Skeletal muscle cell (primary cell): ENCODE results near the gene B3GAT2.
"Not testable (repeated sequence)": the region's sequence is repeated elsewhere in the genome, so short reads cannot be mapped to it uniquely, and the experiment has no call there.

ENCODE experiments used
- DNase-seq: peaks from one replicate; pipeline ENCODE4 v3.0.0-alpha.2; 2010; ENCODE audit warnings: low read depth
- H3K4me3 ChIP-seq: 2 replicates; pipeline ENCODE4 v1.5.1; 2011; ENCODE audit warnings: low read depth, mild to moderate bottlenecking, control low read depth, low read length, moderate library complexity

The B3GAT2 gene, protein sequence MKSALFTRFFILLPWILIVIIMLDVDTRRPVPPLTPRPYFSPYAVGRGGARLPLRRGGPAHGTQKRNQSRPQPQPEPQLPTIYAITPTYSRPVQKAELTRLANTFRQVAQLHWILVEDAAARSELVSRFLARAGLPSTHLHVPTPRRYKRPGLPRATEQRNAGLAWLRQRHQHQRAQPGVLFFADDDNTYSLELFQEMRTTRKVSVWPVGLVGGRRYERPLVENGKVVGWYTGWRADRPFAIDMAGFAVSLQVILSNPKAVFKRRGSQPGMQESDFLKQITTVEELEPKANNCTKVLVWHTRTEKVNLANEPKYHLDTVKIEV

GRCh38 chr6:70956451-70957283 is at the start of gene B3GAT2:
TSS of gene B3GAT2 (minus strand) at chr6:70957060. CDS start at chr6:70956429, 631 bp downstream.
- DNase-seq = no peak
- H3K4me3 ChIP-seq = peak within 1 kb of the TSS; percentile 52

GRCh38 chr6:70998148-70998547 is 41.3 kb upstream of the B3GAT2 start:
- H3K4me3 ChIP-seq = no peak overlapping the region
- DNase-seq = no peak

GRCh38 chr6:70997379-70997778 is 40.5 kb upstream of the B3GAT2 start:
- no peak for DNase-seq
- no peak overlapping the region for H3K4me3 ChIP-seq

DNA sequence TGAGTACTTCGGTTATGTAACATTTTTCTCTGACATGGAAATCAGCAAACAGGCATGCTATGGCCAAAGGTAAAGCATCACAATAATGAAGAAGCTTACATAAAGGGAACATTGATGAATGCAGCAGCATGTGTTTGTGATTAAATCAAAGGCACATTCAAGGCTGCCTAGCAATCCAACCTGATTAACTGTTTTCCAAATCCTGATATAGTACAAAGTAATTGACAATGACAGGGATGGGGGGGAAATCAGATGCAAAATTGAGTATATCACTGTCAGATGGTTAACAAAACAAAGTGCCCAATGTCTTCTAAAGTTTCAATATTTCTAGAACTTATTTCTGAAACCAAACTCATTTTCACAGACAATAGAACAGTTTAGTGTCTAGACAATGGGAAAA is 39.2 kb upstream of the B3GAT2 start:
- H3K4me3 ChIP-seq = no peak overlapping the region
- DNase-seq = no peak

GRCh38 chr6:70995411-70995810 is 38.6 kb upstream of the B3GAT2 start:
- no peak overlapping the region for H3K4me3 ChIP-seq
- no peak for DNase-seq

DNA sequence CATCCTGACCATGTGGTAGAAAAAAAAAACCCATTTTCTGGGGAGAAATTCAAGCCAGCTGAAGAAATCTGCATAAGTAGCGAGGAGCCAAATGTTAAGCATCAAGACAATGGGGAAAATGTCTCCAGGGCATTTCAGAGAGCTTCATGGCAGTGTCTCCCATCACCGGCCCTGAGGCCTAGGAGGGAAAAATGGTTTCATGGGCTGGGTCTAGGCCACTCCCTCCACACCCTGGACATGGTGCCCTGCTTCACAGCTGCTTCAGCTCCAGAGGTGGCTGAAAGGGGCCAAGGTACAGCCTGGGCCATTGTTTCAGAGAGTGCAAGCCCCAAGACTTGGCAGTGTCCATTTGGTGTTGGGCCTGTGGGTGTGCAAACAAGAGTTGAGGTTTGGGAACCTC is 34.4 kb upstream of the B3GAT2 start:
- no peak for DNase-seq
- H3K4me3 ChIP-seq = no peak overlapping the region

DNA sequence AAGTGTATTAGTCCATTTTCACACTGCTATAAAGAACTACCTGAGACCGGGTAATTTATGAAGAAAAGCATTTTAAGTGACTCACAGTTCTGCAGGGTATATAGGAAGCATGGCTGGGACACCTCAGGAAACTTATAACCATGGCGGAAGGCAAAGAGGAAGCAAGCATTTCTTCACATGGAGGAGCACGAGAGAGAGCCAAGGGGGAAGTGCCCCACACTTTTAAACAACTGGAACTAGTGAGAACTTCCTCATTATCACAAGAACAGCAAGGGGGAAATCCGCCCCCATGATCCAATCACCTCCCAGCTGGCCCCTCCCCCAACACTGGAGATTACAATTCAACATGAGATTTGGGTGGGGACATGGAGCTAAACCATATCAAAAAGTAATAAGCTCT is 28.3 kb upstream of the B3GAT2 start:
- no peak for DNase-seq
- H3K4me3 ChIP-seq = no peak overlapping the region

- DNase-seq = no peak
- no peak overlapping the region for H3K4me3 ChIP-seq
These were observed 25.9 kb upstream of the B3GAT2 start for GRCh38 chr6:70982747-70983146.

- DNase-seq = no peak
- H3K4me3 ChIP-seq = no peak overlapping the region
These were observed 23.9 kb upstream of the B3GAT2 start for GRCh38 chr6:70980727-70981126.

GRCh38 chr6:70973604-70974003 is 16.7 kb upstream of the B3GAT2 start:
- DNase-seq = no peak
- H3K4me3 ChIP-seq = no peak overlapping the region

GRCh38 chr6:70967049-70967448 is 10.2 kb upstream of the B3GAT2 start:
- no peak overlapping the region for H3K4me3 ChIP-seq
- no peak for DNase-seq

GRCh38 chr6:70957284-70957617 is 391 bp upstream of the B3GAT2 start:
- no peak for DNase-seq

GRCh38 chr6:70956191-70956450 is 739 bp downstream of the B3GAT2 start:
- H3K4me3 ChIP-seq = peak overlapping the region; percentile 52
- DNase-seq = no peak

More at GRCh38 chr6:70957284-70957617, 391 bp upstream of the B3GAT2 start:
- peak overlapping the region; percentile 52 for H3K4me3 ChIP-seq

DNA sequence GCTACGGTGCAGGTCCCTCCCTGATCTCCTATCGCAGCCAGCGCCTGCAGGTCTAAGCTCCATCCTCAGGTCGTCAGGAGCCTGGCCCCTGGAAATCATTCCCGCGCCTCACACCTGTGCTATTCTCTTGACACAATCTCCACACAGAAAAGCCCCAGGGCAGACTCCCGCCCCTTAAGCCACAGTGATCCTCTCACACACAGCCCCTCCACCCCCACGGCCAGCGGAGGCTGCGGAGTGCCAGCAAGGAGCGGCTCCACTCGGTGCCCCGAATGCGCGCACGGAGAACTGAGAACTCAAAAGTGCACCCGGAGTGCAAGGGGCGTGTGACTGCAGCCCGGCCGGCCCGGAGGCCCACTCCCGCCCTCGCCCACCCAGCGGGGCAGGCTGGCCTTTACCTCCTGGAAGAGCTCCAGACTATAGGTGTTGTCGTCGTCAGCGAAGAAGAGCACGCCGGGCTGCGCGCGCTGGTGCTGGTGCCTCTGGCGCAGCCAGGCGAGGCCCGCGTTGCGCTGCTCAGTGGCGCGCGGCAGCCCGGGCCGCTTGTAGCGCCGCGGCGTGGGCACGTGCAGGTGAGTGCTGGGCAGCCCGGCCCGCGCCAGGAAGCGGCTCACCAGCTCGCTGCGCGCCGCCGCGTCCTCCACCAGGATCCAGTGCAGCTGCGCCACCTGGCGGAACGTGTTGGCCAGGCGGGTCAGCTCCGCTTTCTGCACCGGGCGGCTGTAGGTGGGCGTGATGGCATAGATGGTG is 1.2 kb downstream of the B3GAT2 start:
- DNase-seq = peak; percentile 21

GRCh38 chr6:70954750-70955149 is 2.1 kb downstream of the B3GAT2 start:
- H3K4me3 ChIP-seq = no peak overlapping the region
- no peak for DNase-seq

More for the DNA sequence above, 1.2 kb downstream of the B3GAT2 start:
- H3K4me3 ChIP-seq = peak overlapping the region; percentile 52

DNA sequence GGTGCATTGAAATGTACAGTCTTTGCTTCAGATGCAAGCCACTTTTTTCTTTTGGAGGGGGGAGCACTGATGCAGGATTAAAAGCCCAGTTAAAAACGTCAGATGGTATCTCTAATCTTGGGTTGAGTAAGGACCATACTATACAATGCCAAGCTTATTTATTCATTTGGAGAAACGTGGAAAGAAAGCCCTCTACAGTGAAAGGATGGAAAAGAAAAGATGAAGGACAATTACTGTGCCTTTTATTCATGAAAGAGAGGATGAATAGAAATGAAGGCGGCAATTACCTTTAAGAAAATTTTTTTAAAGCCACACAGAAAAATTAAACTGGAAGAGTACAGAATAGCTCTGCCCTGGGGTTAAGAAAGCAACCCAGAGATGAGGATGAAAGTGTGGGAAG is 2.7 kb downstream of the B3GAT2 start:
- DNase-seq = no peak

GRCh38 chr6:70952608-70953165 is 4.2 kb downstream of the B3GAT2 start:
- H3K4me3 ChIP-seq = no peak overlapping the region
- DNase-seq = no peak

More for the DNA sequence above, 2.7 kb downstream of the B3GAT2 start:
- H3K4me3 ChIP-seq = no peak overlapping the region

- not testable (repeated sequence) for DNase-seq, H3K4me3 ChIP-seq
These were observed 12.5 kb downstream of the B3GAT2 start for GRCh38 chr6:70944321-70944720.

GRCh38 chr6:70933853-70934252 is 23.0 kb downstream of the B3GAT2 start:
- no peak overlapping the region for H3K4me3 ChIP-seq
- no peak for DNase-seq

DNA sequence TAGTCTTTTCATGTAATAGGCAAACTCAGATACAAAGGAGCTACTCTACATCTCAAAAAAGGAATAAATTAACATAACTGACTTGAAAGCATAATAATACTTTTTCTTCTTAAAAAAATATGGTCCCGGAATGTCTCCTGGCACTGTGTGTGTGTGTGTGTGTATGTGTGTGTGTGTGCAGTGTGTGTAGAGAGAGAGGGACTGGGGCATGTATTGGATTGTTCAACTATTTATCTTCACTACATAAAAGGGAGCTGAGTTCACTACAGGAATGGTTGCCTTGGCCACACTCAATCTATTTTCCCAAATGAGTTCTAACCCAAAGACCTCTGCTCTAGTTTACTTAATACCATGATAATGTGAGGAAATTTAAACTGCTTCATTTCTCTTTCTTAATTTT is 51.1 kb downstream of the B3GAT2 start:
- DNase-seq = no peak
- no peak overlapping the region for H3K4me3 ChIP-seq
